ENCODE results near the gene ANKRD42.
"Not testable (repeated sequence)": the region's sequence is repeated elsewhere in the genome, so short reads cannot be mapped to it uniquely, and the experiment has no call there.

The ANKRD42 gene

DNA sequence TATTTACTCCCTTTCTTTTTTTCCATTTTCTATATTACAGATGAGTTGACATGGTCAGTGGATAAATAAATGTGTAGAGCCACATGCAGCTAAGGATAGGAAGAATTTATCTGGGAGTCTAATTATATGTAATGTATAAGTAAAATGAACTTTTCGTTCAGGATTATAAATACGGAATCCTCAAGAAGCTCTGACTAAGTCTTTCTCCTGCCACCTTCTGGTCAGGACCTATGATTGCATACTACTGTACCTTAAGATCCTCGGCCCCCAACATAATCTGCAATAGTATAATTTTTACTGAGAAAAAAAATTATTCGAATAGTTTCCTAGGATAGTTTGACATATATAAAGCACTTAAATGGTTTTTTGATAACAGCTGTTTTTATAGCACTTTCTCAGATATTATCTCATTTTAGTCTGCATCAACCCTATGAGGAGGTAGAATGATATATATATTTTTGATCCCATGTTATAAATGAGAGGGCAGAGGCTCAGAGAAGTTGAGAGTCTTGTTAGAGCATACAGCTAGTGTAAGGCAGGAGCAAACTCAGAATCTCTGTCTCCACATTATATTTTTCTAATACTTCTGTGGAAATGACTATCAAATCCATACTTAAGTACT lies 56.6 kb downstream of the ANKRD42 start:
- DNase-seq, result peak; percentile 6

DNA sequence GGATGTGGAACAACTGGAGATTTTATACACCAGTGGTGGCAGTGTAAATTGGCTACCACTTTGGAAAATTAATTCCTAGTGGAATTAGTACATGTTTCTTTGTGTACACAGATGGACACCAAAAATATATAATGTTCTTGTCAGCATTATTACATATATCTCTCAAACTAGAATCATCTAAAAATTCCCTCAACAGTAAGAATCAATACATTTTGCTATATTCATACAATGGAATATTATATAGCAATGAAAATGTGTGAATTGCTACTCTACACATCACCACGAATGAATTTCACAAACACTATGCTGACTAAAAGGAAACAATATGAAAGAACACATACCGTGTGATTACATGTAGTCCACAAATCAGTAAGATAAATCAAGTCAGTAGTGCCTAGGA lies 58.8 kb downstream of the ANKRD42 start:
- DNase-seq, result no peak

DNA sequence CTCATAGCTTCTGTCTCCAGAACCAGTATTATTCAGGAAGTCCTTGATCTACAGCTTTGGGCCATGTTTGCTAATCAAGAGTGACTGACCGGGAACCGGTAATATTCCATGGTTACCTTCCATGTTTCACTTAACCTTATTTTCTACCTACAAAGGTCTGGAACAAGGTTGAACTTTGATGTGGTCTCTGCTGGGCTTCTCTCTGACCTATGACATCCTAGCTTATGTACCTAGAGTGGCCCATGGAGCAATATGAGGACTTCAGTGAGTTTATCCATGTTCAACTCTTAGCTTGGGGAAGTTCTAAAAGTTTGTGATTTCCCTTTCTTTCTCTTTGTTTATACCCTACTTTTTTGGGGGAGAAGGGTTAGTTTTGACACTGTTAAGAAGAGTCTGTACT lies 59.4 kb downstream of the ANKRD42 start:
- DNase-seq, result no peak

DNA sequence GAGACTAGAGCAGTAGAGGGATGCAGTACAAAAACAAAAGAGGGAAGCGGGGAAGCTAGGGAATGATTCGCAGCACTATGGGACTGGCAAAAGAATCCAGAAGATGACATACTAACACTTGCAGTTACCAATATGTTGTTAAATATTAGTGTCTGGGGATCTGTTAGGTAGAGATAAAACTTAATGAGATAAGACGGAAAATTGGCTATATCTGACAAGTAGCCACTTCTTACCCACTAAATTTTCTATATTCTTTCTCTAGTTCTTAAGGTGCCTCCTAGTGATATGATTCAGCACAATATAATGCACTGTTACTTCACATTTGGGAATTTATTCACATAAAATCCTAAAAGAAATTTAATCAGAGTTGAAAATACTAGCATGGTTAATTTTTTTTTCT lies 61.9 kb downstream of the ANKRD42 start:
- no peak for DNase-seq

DNA sequence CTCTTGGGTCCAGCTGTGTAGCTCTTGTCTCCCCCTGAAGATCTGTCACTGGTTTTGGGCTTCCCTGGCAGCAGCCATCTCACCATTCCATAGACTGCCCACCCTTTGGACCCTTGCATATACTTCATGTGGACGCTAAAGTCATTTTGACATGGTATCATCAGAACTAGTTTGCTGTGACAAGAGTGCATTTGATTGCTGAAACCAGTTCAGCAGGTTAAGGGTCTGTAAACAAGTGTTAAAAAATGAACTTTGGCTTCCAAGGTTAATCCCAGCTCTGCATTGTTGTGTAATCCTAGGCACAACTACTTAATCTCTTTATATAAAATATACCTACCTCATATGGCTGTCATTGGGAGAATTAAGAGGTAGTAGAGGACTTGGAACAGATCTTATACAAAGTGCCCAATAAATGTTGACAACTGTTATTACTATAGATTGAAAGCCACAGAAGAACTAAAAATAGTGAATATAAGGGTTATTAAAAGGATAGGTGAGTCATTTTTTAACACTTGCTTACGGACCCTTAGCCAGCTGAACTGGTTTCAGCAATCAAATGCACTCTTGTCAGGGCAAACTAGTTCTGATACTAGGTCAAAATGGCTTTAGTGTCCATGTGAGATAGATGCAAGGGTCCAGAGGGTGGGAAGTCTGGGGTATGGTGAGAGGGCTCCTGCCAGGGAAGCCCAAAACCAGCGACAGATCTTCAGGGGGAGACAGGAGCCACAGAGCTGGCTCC lies 63.3 kb downstream of the ANKRD42 start:
- DNase-seq, result no peak

DNA sequence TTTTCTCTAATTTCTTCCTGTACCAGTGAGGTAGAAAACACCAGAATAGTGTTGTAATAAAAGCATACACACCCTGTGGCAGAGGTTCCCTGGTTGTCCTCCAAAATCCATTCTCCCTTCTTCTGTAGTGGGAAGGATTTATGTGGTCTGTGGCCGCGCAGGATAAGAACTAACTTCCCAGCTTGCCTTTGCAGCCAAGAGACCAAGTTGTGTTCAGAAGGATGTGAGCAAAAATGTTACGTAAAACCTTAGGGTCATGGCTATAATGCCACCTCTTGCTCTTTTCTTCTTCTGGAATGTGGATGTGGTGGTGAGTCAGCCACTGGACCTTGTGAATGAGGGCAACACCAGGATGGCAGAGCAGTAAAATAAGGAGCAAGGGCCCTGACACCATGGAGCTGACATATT lies 64.3 kb downstream of the ANKRD42 start:
- no peak for DNase-seq

DNA sequence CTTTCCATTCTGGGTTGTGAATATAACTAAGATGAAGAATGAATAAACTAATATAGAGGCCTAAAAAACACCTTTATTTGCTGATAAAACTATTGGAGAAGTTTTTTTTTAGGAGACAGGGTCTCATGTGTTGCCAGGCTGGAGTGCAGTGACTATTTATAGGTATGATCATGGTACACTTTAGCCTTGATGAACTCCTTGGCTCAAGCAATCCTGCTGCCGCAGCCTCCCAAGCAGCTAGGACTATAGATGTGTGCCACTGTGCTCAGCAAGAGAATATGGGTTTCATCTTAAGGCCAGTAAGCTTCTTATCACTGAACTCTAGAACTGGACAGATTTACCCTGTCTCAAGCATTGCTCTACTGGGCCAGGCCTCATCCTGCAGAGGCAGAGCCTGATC lies 66.0 kb downstream of the ANKRD42 start:
- no peak for DNase-seq

DNA sequence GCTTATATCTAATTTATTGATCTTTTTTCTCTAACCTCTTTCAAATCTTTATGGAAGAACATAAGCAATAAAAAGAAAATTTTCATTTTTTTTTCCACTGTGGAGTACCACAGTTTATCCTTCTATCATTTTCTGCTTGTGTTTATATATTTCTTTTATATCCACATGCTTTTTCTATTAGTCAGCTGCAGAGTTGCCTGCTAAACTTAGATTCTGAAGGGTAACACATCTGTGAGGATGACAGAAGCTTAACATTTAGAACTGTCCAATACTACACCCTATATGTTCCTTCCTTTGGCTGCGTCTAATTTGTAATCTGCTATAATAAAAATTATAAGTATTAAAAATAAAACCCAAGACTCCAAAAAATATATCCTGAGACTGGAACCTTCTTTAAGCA lies 71.8 kb downstream of the ANKRD42 start:
- no peak for DNase-seq

DNA sequence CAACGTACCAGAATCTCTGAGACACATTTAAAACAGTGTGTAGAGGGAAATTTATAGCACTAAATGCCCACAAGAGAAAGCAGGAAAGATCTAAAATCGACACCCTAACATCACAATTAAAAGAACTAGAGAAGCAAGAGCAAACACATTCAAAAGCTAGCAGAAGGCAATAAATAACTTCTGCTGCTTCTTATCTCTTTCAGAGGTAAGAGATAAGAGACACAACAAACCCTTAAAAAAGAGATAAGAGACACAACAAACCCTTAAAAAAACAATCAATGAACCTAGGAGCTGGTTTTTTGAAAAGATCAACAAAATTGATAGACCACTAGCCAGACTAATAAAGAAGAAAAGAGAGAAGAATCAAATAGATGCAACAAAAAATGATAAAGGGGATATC lies 75.6 kb downstream of the ANKRD42 start:
- DNase-seq, result not testable (repeated sequence)

DNA sequence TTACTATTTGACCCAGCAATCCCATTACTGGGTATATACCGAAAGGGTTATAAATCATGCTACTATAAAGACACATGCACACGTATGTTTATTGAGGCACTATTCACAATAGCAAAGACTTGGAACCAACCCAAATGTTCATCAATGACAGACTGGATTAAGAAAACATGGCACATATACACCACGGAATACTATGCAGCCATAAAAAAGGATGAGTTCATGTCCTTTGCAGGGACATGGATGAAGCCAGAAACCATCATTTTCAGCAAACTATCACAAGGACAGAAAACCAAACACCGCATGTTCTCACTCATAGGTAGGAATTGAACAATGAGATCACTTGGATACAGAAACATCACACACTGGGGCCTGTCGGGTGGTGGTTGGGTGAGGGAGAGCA lies 78.2 kb downstream of the ANKRD42 start:
- not testable (repeated sequence) for DNase-seq

DNA sequence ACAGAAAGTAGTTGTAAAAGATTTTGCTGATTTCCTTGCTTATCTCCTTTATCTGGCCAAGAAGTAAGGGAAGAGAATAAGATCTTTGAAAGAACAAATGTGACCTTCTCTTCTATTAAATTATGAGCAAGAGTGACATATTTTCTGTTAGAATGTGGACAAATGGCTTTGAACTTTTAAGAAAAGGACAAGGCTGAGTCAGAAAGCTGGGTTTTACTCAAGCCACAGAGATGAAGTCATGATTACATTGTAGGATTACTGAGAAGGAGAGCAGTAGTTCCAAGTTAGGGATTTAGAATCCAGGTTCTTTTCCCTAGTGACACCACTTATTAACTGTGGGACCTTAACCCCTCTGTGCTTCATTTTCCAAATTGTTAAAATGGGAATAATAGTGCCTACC lies 79.1 kb downstream of the ANKRD42 start:
- DNase-seq, result no peak

DNA sequence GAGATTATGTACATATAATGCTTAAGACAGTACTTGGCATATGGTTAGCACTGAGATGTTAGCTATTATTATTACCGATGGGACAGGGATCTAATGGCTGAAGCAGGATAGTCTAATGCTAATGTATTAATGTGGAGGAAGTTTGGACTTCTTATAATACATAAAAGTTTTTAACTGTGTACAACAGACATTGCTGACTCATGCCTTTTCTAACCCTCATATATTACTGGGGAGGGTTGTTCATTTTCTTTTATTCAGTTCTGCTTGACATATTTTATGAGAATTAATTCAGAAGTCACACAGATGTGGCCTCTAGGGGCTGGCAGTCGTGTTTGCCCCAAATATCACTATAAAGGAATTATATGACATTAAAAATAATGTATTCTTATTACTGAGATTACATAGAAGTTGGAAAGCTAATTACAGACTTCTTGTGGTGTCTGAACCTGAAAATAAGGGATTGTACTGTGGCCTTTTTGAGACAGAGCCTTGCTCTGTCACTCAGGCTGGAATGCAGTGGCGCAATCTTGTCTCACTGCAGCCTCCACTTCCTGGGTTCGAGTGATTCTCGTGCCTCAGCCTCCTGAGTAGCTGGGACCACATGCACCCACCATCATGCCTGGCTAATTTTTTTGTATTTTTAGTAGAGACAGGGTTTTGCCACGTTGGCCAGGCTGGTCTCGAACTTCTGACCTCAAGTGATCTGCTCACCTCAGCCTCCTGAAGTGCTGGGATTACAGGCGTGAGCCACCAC lies 82.6 kb downstream of the ANKRD42 start:
- DNase-seq, result no peak

DNA sequence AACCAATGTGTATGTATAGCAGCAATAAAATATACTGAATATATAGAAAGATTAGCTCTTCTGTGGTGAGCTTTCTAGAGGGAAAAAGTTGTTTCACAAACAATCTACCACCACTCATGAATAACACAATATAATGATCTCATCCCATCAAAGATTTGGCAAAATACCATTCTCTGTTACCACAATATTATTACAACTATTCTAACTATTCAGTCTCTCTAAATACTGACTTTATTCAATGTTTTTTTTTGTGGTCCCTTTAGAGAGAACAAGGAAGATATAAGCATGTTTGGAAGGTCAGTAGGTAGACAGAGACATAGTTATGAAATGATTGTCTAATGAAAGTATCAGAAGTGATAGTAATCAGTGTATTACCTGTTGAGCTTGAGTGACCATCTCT lies 84.8 kb downstream of the ANKRD42 start:
- DNase-seq, result no peak

DNA sequence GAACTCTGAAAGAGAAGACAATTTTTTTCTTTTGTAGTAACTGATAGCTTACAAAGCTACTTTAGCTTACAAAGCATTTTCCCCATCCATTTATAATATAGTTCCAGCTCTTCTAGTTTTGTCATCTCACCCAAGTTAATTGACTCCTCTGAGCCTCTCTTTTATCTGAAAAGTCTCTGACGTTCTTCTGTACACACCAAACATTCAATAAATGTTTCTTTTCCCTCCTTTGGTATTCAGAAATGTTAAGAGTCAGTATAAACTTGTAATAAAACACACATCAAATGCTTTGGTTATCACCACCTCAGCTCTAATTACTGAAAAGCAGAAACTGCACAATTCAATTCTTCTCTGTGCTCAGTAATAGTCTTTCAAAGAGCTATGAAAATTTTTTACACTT lies 86.7 kb downstream of the ANKRD42 start:
- DNase-seq, result no peak

DNA sequence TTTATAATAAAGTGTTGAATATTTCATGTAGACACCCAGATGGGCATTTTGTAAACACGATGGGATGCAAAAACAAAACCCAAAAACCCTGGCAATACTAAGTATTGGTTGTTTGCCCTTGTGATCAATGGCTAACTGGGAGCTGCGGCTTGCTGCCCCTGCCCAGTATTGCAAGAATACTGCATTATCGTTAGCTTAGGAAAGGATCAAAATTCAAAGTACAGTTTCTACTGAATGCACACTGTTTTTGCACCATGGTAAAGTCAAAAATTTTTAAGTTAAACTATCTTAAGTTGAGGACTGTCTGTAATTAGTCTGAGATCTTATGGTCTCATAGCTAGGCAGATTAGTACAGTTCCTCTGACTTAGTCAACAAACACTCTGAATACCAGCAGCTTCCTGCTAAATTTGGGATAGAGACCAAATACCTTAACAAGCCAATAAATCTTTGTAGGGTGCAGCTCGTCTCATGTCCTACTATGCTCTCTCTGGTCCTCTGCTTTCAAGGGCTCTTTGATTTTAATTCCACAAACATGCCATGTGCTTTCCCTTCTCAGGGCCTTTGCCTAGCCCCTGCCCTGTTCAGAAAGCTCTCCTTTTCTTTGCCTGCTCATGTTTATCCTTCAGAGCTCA lies 88.7 kb downstream of the ANKRD42 start:
- no peak for DNase-seq

DNA sequence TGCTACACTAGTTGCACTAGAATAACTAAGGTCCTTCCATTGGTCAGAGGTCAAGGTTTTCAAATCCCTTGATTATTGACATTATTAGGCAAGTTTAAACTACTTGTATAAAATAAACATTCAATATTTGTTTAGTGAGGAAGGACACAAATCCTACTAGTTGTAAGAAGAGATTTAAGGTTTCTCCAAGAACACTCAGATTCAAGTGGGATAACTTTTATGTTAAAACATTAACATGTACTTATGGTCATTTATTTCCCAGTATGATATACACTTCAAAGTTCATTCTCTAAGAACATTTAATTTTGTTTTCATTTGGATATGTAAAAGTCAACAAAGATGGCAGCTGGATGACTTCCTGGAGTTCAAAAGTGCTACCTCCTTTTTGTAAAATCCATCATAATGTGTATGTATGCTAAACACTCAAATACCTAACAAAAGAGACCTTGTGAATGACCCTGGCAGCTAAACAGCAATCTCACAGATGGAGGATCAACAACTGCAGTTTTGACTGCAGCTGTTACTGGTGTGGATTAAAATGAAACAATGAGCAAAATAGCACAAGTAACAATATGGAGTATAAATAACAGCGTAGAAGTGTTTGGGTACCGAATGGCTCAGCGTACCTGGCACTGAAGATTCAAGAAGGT lies 91.1 kb downstream of the ANKRD42 start:
- DNase-seq, result no peak

DNA sequence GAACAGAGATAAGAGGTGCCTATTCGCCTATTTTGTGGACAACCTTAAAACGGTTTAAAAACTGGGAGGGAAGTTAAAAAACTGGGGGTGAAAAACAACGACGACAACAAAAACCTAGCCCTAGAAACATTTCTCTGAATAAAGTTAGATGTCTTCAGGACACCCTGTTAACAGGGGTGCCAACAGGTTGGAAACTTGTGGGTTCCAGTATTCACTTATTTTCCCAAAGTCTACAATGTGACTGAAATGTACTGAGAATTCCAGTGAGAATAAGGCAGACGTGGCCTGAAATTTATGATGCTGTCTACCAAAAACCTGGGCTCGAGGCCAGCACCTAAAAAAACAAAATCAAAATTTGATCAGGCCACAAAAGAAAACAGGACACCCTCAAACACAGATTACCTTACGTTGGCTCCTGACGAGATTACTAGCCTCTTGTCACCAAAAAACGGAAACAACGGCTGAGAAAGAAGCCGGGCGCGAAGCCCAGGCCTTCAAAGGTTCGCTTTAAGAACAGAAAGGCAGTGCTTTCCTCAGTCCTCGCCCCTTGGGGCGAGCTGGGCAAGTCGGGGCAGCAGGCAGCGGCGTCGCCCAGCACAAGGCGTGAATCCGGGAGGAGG lies 91.7 kb downstream of the ANKRD42 start:
- DNase-seq, result no peak

DNA sequence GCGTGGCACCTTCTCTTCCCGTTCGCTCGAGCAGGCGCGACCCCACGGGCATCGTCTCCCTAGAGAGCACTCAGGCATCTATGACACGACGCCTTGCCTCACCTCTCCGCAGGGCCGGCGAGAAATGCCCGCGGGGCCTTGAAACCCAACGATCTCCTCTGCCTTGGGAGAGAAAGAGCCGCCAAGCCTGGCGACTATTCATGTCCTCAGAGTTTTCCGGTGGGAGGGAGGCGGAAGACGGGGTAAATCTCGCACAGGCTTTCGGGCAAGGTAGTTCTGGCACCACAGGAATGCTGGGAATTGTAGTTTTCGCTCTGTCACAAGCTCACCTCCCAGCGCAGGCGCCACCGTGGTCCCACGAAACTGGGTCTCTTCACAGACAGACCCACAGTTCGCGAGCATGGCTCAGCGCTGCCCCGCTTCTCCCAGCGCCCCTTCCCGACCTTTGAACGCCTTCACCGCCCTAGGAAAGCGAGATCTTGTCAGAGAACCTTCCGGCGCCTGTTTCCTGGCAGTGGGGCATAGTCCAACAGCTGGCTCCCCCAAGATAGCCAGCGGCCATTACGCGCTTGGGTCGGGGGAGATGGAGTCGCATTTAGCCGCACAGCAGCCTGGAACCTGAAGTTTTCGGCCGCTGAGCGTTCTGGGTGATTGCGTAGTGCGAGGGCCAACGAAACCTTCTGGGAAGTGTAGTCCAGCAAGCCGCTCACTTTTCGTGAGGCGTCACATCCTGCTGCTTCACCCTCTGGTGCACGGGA lies 92.4 kb downstream of the ANKRD42 start, which contains the start of gene CCDC90B:
CCDC90B (minus strand) TSS at position 597 of the 758 bp plus-strand sequence; CDS start at position 202, 395 bp downstream.
- DNase-seq, result peak; percentile 94

DNA sequence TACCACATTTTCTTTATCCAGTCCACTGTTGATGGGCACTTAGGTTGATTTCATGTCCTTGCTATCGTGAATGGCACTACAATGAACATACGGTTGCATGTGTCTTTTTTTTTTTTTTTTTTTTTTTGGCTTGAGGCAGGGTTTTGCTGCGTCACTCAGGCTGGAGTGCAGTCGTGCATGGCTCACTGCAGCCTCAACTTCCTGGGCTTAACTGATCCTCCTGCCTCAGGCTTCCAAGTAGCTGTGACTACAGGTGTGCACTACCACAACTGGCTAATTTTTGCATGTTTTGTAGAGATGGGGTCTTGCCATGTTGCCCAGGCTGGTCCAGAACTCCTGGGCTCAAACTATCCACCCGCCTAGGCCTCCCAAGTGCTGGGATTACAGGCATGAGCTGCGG lies 94.1 kb downstream of the ANKRD42 start:
- no peak for DNase-seq

DNA sequence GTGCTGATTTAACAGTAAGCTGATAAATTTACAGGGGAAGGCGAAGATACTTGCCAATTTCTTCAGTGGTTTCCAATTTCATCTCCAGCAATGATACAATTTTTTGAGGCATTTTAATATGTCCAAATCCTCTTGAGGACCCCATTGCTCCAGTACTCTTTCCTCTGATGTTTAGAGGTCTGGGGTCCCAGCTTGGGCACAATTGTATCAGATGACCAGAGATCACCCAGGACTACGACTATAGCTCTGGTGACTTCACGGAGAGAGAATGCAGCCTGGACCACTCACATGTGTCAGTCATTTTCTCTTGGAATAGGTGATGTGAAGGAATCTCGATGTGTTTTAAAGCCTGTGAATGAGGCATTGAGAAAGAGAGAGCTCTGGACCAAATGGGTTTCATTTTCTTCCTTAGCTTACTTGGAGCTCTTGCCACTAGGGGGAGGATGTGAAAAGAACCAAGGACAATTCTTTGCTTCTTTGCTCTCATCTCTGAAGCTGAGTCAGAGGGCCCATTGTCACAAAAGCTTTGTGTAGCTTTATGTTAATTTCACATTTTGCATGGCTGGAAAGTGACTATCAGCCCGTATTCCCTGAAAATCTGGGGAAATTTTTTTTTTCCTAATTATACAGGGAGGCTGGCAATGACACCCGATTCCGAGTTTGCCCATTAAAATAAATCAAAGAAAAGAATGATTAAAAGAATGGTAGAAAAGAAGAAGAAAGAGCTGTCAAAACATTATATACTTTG lies 99.4 kb downstream of the ANKRD42 start:
- no peak for DNase-seq

DNA sequence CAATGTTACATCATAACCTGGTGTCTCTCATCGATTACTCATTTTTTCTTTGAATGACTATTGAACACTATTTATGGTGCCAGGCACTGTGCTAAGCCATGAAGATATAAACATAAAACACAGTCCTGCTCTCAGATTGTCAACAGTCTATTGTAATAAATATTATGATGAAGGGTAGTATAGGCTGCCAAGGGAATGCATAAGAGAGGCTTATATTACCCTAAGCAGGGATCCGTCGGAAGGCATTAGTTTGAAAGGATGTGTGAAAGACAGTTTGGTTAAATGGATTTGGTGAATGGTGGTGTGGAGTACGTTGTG lies 99.9 kb downstream of the ANKRD42 start:
- DNase-seq, result no peak

Measured in NCI-H510A (cell line).